CD8-positive, alpha-beta memory T cell (primary cell): Measurements from ENCODE around the gene DPF3. TPM values are rescaled to one million over a fixed set of nuclear protein-coding genes. Genes with fewer than 3 reads are reported as not detected.
A peak's percentile ranks its signal among the peaks of the same experiment; 100 is the strongest.

Source experiments
- CTCF ChIA-PET: fragments of 350-600 bp; sonication (Branson Sonifier 250); formaldehyde crosslinking; loops from one replicate; lab custom pipeline; 2021; ENCODE audit warnings: antibody characterized with exemption; lab: Charles Lee
- POLR2A ChIA-PET: fragments of 350-600 bp; sonication (Branson Sonifier 250); formaldehyde crosslinking; loops from one replicate; lab custom pipeline; 2021; ENCODE audit warnings: antibody characterized with exemption; lab: Charles Lee
- DNase-seq, 5 donors: peaks; one replicate each; pipeline versions ENCODE4 v3.0.0 to v3.0.0-alpha.2; 2020 to 2022; ENCODE audit warnings: mixed read lengths in 1 of 5
- H3K27ac ChIP-seq: one replicate; pipeline ENCODE4 v1.7.0; 2013; ENCODE audit warnings: low read depth, mild to moderate bottlenecking, low read length, moderate library complexity
- H3K27me3 ChIP-seq: 2 replicates; pipeline ENCODE4 v1.7.0; 2013; ENCODE audit warnings: low read length, mild to moderate bottlenecking; ENCODE audit not compliant: insufficient read depth, poor library complexity, severe bottlenecking
- H3K36me3 ChIP-seq: 2 replicates; pipeline ENCODE4 v1.7.0; 2013; ENCODE audit warnings: mild to moderate bottlenecking, low read length, moderate library complexity; ENCODE audit not compliant: insufficient read depth
- H3K4me1 ChIP-seq: 2 replicates; pipeline ENCODE4 v1.7.0; 2013; ENCODE audit warnings: mild to moderate bottlenecking, low read length, moderate library complexity; ENCODE audit not compliant: insufficient read depth
- H3K4me3 ChIP-seq: 2 replicates; pipeline ENCODE4 v1.7.0; 2013; ENCODE audit warnings: mild to moderate bottlenecking, low read length
- H3K9me3 ChIP-seq: 2 replicates; pipeline ENCODE4 v1.7.0; 2013; ENCODE audit warnings: mild to moderate bottlenecking, low read length
- H3K27ac Mint-ChIP-seq, 8 donors: one replicate each; pipeline ENCODE4 v1.8.0; 2020 to 2021; ENCODE audit warnings: mixed read lengths in 8 of 8, mild to moderate bottlenecking in 6 of 8, inconsistent platforms in 3 of 8, moderate library complexity in 3 of 8
- H3K27me3 Mint-ChIP-seq, 2 donors: one replicate each; pipeline ENCODE4 v1.8.0; 2020 to 2021; ENCODE audit warnings: mixed read lengths in 2 of 2, mild to moderate bottlenecking in 1 of 2, moderate library complexity in 1 of 2
- H3K36me3 Mint-ChIP-seq, 3 donors: one replicate each; pipeline ENCODE4 v1.8.0; 2020 to 2021; ENCODE audit warnings: mixed read lengths in 3 of 3, inconsistent platforms in 1 of 3, mild to moderate bottlenecking in 1 of 3
- H3K4me1 Mint-ChIP-seq, 3 donors: one replicate each; pipeline ENCODE4 v1.8.0; 2020 to 2021; ENCODE audit warnings: mixed read lengths in 3 of 3, inconsistent platforms in 1 of 3, mild to moderate bottlenecking in 1 of 3
- H3K4me3 Mint-ChIP-seq, 7 donors: one replicate each; pipeline ENCODE4 v1.8.0; 2020 to 2021; ENCODE audit warnings: mixed read lengths in 7 of 7, mild to moderate bottlenecking in 6 of 7, moderate library complexity in 4 of 7, inconsistent platforms in 2 of 7
- H3K9me3 Mint-ChIP-seq, 5 donors: one replicate each; pipeline ENCODE4 v1.8.0; 2020 to 2022; ENCODE audit warnings: mixed read lengths in 5 of 5, mild to moderate bottlenecking in 3 of 5, moderate library complexity in 2 of 5, inconsistent platforms in 1 of 5
- polyA plus RNA-seq: library from polyadenylated mRNA; unstranded; fragments of 300-500 nt; fragmentation: Illumina TruSeq; gene quantifications from one replicate; pipeline ENCODE4 v1.2.3, GENCODE V29; 2021
- total RNA-seq, 2 experiments: library from RNA; stranded (reverse); gene quantifications; one replicate each; pipeline ENCODE4 v1.2.3, GENCODE V29; 2021

DPF3 gene
- total RNA-seq (under 1 TPM; 0.50 to 0.62 TPM), polyA plus RNA-seq (1.3 TPM)

DNA sequence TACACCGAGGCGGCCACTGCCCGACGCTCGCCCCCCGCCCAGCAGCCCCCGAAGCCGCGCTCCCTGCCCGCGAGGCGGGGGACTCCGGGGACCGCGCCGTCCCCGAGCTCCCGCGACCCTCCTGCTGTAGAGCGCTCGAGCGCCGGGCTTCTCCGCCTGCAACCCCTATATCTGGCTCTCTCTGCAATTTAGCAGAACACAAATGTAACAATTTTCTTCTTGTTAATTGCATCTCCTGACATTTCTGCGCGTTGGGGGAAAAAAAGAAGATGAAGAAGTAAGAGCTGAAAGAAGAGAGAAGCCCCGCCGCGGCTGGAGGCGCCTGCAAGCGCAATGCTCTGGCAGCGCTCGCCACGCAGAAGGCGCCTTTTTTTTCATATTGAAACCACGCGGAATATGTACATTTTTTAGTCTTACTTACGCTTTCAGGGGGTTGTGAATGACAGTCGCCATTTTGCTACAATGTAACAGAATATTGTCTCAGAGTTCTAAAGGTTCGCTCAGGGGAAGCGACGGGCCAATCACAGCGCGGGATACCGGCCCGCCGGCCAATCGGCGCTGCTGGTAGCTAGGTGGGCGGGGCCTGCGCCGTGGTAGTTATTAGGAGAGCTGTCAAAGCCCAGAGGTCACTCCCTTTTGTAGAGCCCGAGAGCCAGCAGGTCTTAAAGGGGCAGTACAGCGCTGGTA, at the start of gene DPF3:
Gene DPF3 (minus strand): TSS at position 466 of the 687 bp plus-strand sequence. CDS start 13 bp downstream, at position 453.
- peak; percentile 88 to 92 (median 89) for DNase-seq
- H3K27me3 ChIP-seq, result peaks cover 34% of the 10 kb centered on the region

GRCh38 chr14:72942934-72943333, 49.0 kb upstream of the DPF3 start:
- CTCF ChIA-PET, result no interaction called here
- Mint-ChIP-seq H3K27ac (no peak overlapping the region), H3K4me3 (no peak overlapping the region), H3K36me3 (peaks cover 4 to 86% (median 16%) of the 10 kb centered on the region in 3 donors), H3K27me3 (no peaks in the 10 kb centered on the region), H3K4me1 (peaks cover 3 to 12% (median 3%) of the 10 kb centered on the region in 3 donors), H3K9me3 (no peaks in the 10 kb centered on the region)
- POLR2A ChIA-PET, result no interaction called here
- Histone ChIP-seq H3K4me1 (no peaks in the 10 kb centered on the region), H3K9me3 (no peaks in the 10 kb centered on the region), H3K27me3 (no peaks in the 10 kb centered on the region), H3K36me3 (peaks cover 15% of the 10 kb centered on the region), H3K4me3 (no peak overlapping the region), H3K27ac (no peak overlapping the region)
- DNase-seq, result no peak

More for the DNA sequence above, at the start of gene DPF3:
- no peaks in the 10 kb centered on the region for H3K36me3 ChIP-seq
- peak within 1 kb of the TSS; percentile 85 for H3K4me3 ChIP-seq
- no peaks in the 10 kb centered on the region for H3K9me3 ChIP-seq
- Mint-ChIP-seq H3K9me3 (no peaks in the 10 kb centered on the region), H3K27me3 (peaks cover 35 to 64% of the 10 kb centered on the region in 2 donors), H3K27ac (peak within 1 kb of the TSS; percentile 23 to 90 (median 78)), H3K4me3 (peak within 1 kb of the TSS; percentile 94 to 99 (median 97)), H3K36me3 (peaks cover 0 to 7% (median 0%) of the 10 kb centered on the region in 3 donors), H3K4me1 (peaks cover 28 to 31% (median 29%) of the 10 kb centered on the region in 3 donors)
- H3K27ac ChIP-seq, result peak within 1 kb of the TSS; percentile 16
- POLR2A ChIA-PET, result interaction anchor here (0.9 to 1.5 kb wide), 3 partner anchors 33 to 374 kb away, joined by 3 to 6 read pairs (median 5); no protein-coding TSS in a partner anchor
- peaks cover 26% of the 10 kb centered on the region for H3K4me1 ChIP-seq
- CTCF ChIA-PET, result interaction anchor here (0.5 to 2.8 kb wide), 5 partner anchors 9 to 389 kb away, joined by 3 to 11 read pairs (median 4); no protein-coding TSS in a partner anchor

- H3K4me3 ChIP-seq, result no peak overlapping the region
- Mint-ChIP-seq H3K27ac (no peak overlapping the region), H3K36me3 (peaks cover 4 to 80% (median 16%) of the 10 kb centered on the region in 3 donors), H3K4me3 (no peak overlapping the region), H3K4me1 (peaks cover 16 to 20% (median 18%) of the 10 kb centered on the region in 3 donors), H3K27me3 (no peaks in the 10 kb centered on the region), H3K9me3 (no peaks in the 10 kb centered on the region)
- peaks cover 15% of the 10 kb centered on the region for H3K36me3 ChIP-seq
- DNase-seq, result no peak
- no peaks in the 10 kb centered on the region for H3K9me3 ChIP-seq
- ChIA-PET CTCF (no interaction called here), POLR2A (no interaction called here)
- no peaks in the 10 kb centered on the region for H3K4me1 ChIP-seq
- H3K27me3 ChIP-seq, result no peaks in the 10 kb centered on the region
- no peak overlapping the region for H3K27ac ChIP-seq
Measured at GRCh38 chr14:72941286-72941985, 47.5 kb upstream of the DPF3 start.

DNA sequence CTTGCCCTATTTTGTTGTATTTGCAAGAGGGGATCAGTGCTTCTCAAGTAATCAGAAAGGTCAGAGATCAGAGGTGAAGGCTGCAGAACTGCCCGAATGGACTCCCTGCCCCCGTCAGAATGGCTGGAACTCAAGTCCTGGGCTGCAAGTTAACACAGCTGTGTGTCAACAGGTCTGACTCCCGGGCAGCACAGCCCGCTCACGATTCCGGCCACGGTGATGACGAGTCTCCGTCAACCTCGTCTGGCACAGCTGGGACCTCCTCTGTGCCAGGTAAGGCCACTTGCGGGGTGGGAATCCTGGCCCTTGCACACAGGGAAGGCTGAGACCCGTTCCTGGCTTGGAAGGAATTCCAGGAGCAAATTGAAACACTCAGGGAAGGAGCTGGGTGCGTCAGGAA, 45.7 kb upstream of the DPF3 start:
- H3K4me1 ChIP-seq, result no peaks in the 10 kb centered on the region
- no peaks in the 10 kb centered on the region for H3K27me3 Mint-ChIP-seq
- CTCF ChIA-PET, result interaction anchor here (3.4 kb wide), 1 partner anchor 9 kb away, joined by 16 read pairs; no protein-coding TSS in a partner anchor
- H3K36me3 Mint-ChIP-seq, result peaks cover 4 to 64% (median 16%) of the 10 kb centered on the region in 3 donors
- no peaks in the 10 kb centered on the region for H3K9me3 ChIP-seq
- no peak overlapping the region for H3K27ac Mint-ChIP-seq
- H3K9me3 Mint-ChIP-seq, result no peaks in the 10 kb centered on the region
- peaks cover 17 to 24% (median 19%) of the 10 kb centered on the region in 3 donors for H3K4me1 Mint-ChIP-seq
- H3K27ac ChIP-seq, result no peak overlapping the region
- no peaks in the 10 kb centered on the region for H3K27me3 ChIP-seq
- H3K4me3 ChIP-seq, result no peak overlapping the region
- peaks cover 15% of the 10 kb centered on the region for H3K36me3 ChIP-seq
- POLR2A ChIA-PET, result no interaction called here
- H3K4me3 Mint-ChIP-seq, result no peak overlapping the region
- no peak for DNase-seq

DNA sequence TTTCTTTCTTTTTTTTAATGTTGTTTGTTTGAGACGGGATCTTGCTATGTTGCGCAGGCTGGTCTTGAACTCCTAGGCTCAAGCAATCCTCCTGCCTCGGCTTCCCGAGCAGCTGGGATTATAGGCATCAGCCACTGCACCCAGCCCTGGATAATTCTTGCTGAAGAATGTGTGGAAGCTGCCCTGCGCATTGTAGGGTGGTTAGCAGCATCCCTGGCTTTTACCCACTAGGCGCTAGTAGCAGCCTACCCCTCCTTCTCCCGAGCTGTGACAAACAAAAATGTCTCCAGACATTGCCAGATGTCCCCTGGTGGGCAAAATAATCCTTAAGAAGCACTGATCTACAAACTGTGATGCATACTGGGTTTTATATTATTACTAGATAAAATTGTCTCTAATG, 39.0 kb upstream of the DPF3 start:
- H3K9me3 ChIP-seq, result no peaks in the 10 kb centered on the region
- H3K27ac Mint-ChIP-seq, result no peak overlapping the region
- DNase-seq, result no peak
- H3K4me3 ChIP-seq, result no peak overlapping the region
- no peak overlapping the region for H3K4me3 Mint-ChIP-seq
- no peaks in the 10 kb centered on the region for H3K9me3 Mint-ChIP-seq
- no peaks in the 10 kb centered on the region for H3K4me1 ChIP-seq
- peaks cover 0 to 2% of the 10 kb centered on the region in 2 donors for H3K27me3 Mint-ChIP-seq
- CTCF ChIA-PET, result no interaction called here
- H3K36me3 Mint-ChIP-seq, result peaks cover 0 to 11% (median 0%) of the 10 kb centered on the region in 3 donors
- no peaks in the 10 kb centered on the region for H3K27me3 ChIP-seq
- no peak overlapping the region for H3K27ac ChIP-seq
- no peaks in the 10 kb centered on the region for H3K36me3 ChIP-seq
- POLR2A ChIA-PET, result no interaction called here
- H3K4me1 Mint-ChIP-seq, result peaks cover 20 to 37% (median 26%) of the 10 kb centered on the region in 3 donors

GRCh38 chr14:72929316-72930080, 35.6 kb upstream of the DPF3 start:
- Mint-ChIP-seq H3K9me3 (no peaks in the 10 kb centered on the region), H3K36me3 (peaks cover 0 to 6% (median 0%) of the 10 kb centered on the region in 3 donors)

GRCh38 chr14:72928872-72929271, 35.0 kb upstream of the DPF3 start:
- Mint-ChIP-seq H3K9me3 (no peaks in the 10 kb centered on the region), H3K27ac (no peak overlapping the region), H3K4me1 (peaks cover 17 to 31% (median 22%) of the 10 kb centered on the region in 3 donors), H3K4me3 (no peak overlapping the region), H3K27me3 (peaks cover 0 to 2% of the 10 kb centered on the region in 2 donors), H3K36me3 (peaks cover 0 to 6% (median 0%) of the 10 kb centered on the region in 3 donors)
- ChIA-PET CTCF (interaction anchor here (0.6 kb wide), 1 partner anchor 14 kb away, joined by 3 read pairs; no protein-coding TSS in a partner anchor), POLR2A (no interaction called here)
- Histone ChIP-seq H3K4me1 (peaks cover 10% of the 10 kb centered on the region), H3K4me3 (no peak overlapping the region), H3K27ac (no peak overlapping the region), H3K9me3 (no peaks in the 10 kb centered on the region), H3K36me3 (no peaks in the 10 kb centered on the region), H3K27me3 (no peaks in the 10 kb centered on the region)
- no peak for DNase-seq

More at GRCh38 chr14:72929316-72930080, 35.6 kb upstream of the DPF3 start:
- CTCF ChIA-PET, result interaction anchor here (0.6 to 1.3 kb wide), 3 partner anchors 9 to 412 kb away, joined by 3 to 5 read pairs (median 3); no protein-coding TSS in a partner anchor
- peaks cover 0 to 2% of the 10 kb centered on the region in 2 donors for H3K27me3 Mint-ChIP-seq
- H3K4me1 Mint-ChIP-seq, result peaks cover 17 to 32% (median 22%) of the 10 kb centered on the region in 3 donors
- Histone ChIP-seq H3K27me3 (no peaks in the 10 kb centered on the region), H3K27ac (no peak overlapping the region), H3K9me3 (no peaks in the 10 kb centered on the region), H3K4me3 (no peak overlapping the region), H3K4me1 (peaks cover 10% of the 10 kb centered on the region), H3K36me3 (no peaks in the 10 kb centered on the region)
- H3K27ac Mint-ChIP-seq, result no peak overlapping the region
- no peak overlapping the region for H3K4me3 Mint-ChIP-seq
- POLR2A ChIA-PET, result no interaction called here
- DNase-seq, result no peak
